ENCODE data around the gene SH3RF3. TPM values are rescaled to one million over a fixed set of nuclear protein-coding genes. Genes with fewer than 3 reads are reported as not detected.

Gene SH3RF3
- total RNA-seq, 4 donors from 2014 or later: 2.2 to 6.1 (median 4.2) TPM

DNA sequence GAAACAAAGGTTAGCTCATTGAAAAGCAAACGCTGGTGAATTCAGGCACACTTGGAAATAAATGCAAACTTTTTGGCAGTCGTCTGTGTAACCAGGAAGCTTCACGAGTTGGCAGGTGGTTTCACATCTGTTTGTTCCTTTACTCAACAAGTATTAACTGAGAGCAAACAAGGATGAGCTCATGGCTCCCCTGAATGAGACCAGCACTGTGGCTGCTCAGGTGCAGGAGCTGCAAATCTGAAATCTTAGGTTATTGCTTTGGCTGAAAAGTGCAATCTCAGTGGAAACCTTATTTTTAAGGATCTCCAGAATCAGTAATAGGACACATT lies 46.3 kb downstream of the SH3RF3 start:
- Histone ChIP-seq H3K36me3 (no peaks in the 10 kb centered on the region), H3K4me1 (peaks cover 40% of the 10 kb centered on the region), H3K4me3 (no peak overlapping the region), H3K9me3 (no peaks in the 10 kb centered on the region), H3K27me3 (no peaks in the 10 kb centered on the region), H3K27ac (no peak overlapping the region)
- 42% methylated on average over 3 of the region's 3 CpGs for WGBS
- DNase-seq (ENCODE audit: low spot score in 2 of 2): no peak
- TF ChIP-seq, protein P1, sequence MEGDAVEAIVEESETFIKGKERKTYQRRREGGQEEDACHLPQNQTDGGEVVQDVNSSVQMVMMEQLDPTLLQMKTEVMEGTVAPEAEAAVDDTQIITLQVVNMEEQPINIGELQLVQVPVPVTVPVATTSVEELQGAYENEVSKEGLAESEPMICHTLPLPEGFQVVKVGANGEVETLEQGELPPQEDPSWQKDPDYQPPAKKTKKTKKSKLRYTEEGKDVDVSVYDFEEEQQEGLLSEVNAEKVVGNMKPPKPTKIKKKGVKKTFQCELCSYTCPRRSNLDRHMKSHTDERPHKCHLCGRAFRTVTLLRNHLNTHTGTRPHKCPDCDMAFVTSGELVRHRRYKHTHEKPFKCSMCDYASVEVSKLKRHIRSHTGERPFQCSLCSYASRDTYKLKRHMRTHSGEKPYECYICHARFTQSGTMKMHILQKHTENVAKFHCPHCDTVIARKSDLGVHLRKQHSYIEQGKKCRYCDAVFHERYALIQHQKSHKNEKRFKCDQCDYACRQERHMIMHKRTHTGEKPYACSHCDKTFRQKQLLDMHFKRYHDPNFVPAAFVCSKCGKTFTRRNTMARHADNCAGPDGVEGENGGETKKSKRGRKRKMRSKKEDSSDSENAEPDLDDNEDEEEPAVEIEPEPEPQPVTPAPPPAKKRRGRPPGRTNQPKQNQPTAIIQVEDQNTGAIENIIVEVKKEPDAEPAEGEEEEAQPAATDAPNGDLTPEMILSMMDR (IDR thresholded peaks at IDR 0.05): no peak
- TF ChIP-seq POLR2AphosphoS5 (IDR thresholded peaks at IDR 0.05) (no peak), EP300 (IDR thresholded peaks at IDR 0.05) (no peak)

GRCh38 chr2:109176928-109177327 lies 47.9 kb downstream of the SH3RF3 start:
- WGBS: 72% methylated on average over 2 of the region's 2 CpGs

GRCh38 chr2:109177635-109178034 lies 48.6 kb downstream of the SH3RF3 start:
- no peaks in the 10 kb centered on the region for H3K36me3 ChIP-seq
- TF ChIP-seq EP300 (IDR thresholded peaks at IDR 0.05): no peak
- TF ChIP-seq, protein P1 (IDR thresholded peaks at IDR 0.05): no peak
- no peaks in the 10 kb centered on the region for H3K9me3 ChIP-seq
- no peaks in the 10 kb centered on the region for H3K27me3 ChIP-seq
- H3K27ac ChIP-seq: no peak overlapping the region
- H3K4me3 ChIP-seq: no peak overlapping the region
- no peak for DNase-seq (ENCODE audit: low spot score in 2 of 2)
- H3K4me1 ChIP-seq: peaks cover 20% of the 10 kb centered on the region

More at GRCh38 chr2:109176928-109177327, 47.9 kb downstream of the SH3RF3 start:
- no peak overlapping the region for H3K27ac ChIP-seq
- no peak overlapping the region for H3K4me3 ChIP-seq
- peaks cover 25% of the 10 kb centered on the region for H3K4me1 ChIP-seq
- no peaks in the 10 kb centered on the region for H3K36me3 ChIP-seq
- DNase-seq (ENCODE audit: low spot score in 2 of 2): no peak
- TF ChIP-seq POLR2A (IDR thresholded peaks at IDR 0.05) (no peak), EP300 (IDR thresholded peaks at IDR 0.05) (no peak), POLR2AphosphoS5 (IDR thresholded peaks at IDR 0.05) (no peak)
- TF ChIP-seq, protein P1 (IDR thresholded peaks at IDR 0.05): no peak
- H3K27me3 ChIP-seq: no peaks in the 10 kb centered on the region
- H3K9me3 ChIP-seq: no peaks in the 10 kb centered on the region

DNA sequence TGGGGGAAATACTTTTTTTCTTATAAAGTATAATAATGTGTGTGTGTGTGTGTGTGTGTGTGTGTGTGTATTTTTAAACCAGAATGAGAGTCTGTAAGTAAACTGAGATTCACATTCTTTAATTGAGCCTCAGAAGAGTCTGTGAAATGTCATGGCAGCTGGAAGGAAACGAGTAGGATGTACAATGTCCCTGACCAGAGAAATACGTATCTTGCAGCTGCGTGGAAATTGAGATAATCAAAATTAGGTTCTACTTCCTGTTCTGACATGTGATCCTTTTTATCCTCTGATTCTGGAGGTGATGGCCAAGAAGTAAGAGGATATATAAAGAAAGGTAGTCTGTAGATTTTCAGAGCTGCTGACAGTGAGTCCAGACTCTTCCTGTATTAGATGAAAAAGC lies 50.0 kb downstream of the SH3RF3 start:
- no peaks in the 10 kb centered on the region for H3K27me3 ChIP-seq
- 79% methylated on average over 3 of the region's 3 CpGs for WGBS

GRCh38 chr2:109180786-109181185 lies 51.8 kb downstream of the SH3RF3 start:
- Histone ChIP-seq H3K36me3 (no peaks in the 10 kb centered on the region), H3K9me3 (no peaks in the 10 kb centered on the region), H3K27ac (no peak overlapping the region), H3K27me3 (no peaks in the 10 kb centered on the region), H3K4me1 (peaks cover 10% of the 10 kb centered on the region), H3K4me3 (no peak overlapping the region)
- DNase-seq (ENCODE audit: low spot score in 2 of 2): no peak
- 95% methylated on average over 3 of the region's 3 CpGs for WGBS
- TF ChIP-seq, protein P1 (IDR thresholded peaks at IDR 0.05): no peak
- TF ChIP-seq EP300 (IDR thresholded peaks at IDR 0.05): no peak
- TF ChIP-seq POLR2A (IDR thresholded peaks at IDR 0.05): no peak
- TF ChIP-seq POLR2AphosphoS5 (IDR thresholded peaks at IDR 0.05): no peak

More for the DNA sequence above, 50.0 kb downstream of the SH3RF3 start:
- H3K4me1 ChIP-seq: peaks cover 7% of the 10 kb centered on the region
- no peaks in the 10 kb centered on the region for H3K9me3 ChIP-seq
- no peak for TF ChIP-seq POLR2A (IDR thresholded peaks at IDR 0.05)
- TF ChIP-seq EP300 (IDR thresholded peaks at IDR 0.05): no peak
- TF ChIP-seq POLR2AphosphoS5 (IDR thresholded peaks at IDR 0.05): no peak
- TF ChIP-seq, protein P1 (IDR thresholded peaks at IDR 0.05): no peak
- no peak for DNase-seq (ENCODE audit: low spot score in 2 of 2)
- no peak overlapping the region for H3K27ac ChIP-seq
- no peaks in the 10 kb centered on the region for H3K36me3 ChIP-seq
- H3K4me3 ChIP-seq: no peak overlapping the region
